Measurements from ENCODE around the gene UAP1L1.

- TF ChIP-seq CTCF (IDR thresholded peaks at IDR 0.05) (no peak), EP300 (IDR thresholded peaks at IDR 0.05) (no peak)
These were observed 18.6 kb upstream of the UAP1L1 start for GRCh38 chr9:137058521-137059234.

Data from upper lobe of left lung (tissue), 4 donors.